IMR-90 (cell line): ENCODE measurements around the gene CCDC88C. TPM values are rescaled to one million over a fixed set of nuclear protein-coding genes. Genes with fewer than 3 reads are reported as not detected.

ENCODE experiments used
- ATAC-seq: fragments of 200-7000 bp; cut with Tn5 transposase; 2 replicates; pipeline ENCODE4 v1.9.1; 2020; ENCODE audit warnings: low read depth, mild to moderate bottlenecking, moderate library complexity
- BruUV-seq: library from RNA; stranded (reverse); fragments of 400-500 nt; replicated peaks from 2 replicates; lab custom pipeline; 2021; lab: Mats Ljungman, UMichigan
- CTCF ChIA-PET: fragments of 300-600 bp; formaldehyde crosslinking; extraction: SDS; loops from one replicate; lab custom pipeline; 2021; ENCODE audit warnings: antibody characterized with exemption; lab: Yijun Ruan, JAX
- POLR2A ChIA-PET: fragments of 300-600 bp; sonication (Branson Sonifier 250); formaldehyde crosslinking; loops from one replicate; lab custom pipeline; 2022; ENCODE audit warnings: antibody characterized with exemption; ENCODE audit not compliant: unreplicated experiment; lab: Charles Lee
- DNase-seq: peaks from one replicate; pipeline ENCODE4 v3.0.0; 2013
- H2AFZ ChIP-seq: replicated peaks from 2 replicates; pipeline ENCODE3; 2013; ENCODE audit warnings: low read length, mild to moderate bottlenecking; ENCODE audit not compliant: poor library complexity
- H2AK5ac ChIP-seq: 2 replicates; pipeline ENCODE4 v1.6.1; 2013; ENCODE audit warnings: low read depth, low read length, inconsistent platforms
- H2AK9ac ChIP-seq: replicated peaks from 2 replicates; pipeline ENCODE3; 2013; ENCODE audit warnings: mild to moderate bottlenecking, low read depth, low read length, moderate library complexity; ENCODE audit not compliant: poor library complexity
- H2BK120ac ChIP-seq: 2 replicates; pipeline ENCODE4 v1.6.1; 2013; ENCODE audit warnings: low read depth, low read length, inconsistent platforms
- H2BK15ac ChIP-seq: 3 replicates; pipeline ENCODE4 v1.6.1; 2013; ENCODE audit warnings: low read depth, low read length, inconsistent platforms
- H2BK20ac ChIP-seq: 2 replicates; pipeline ENCODE4 v1.6.1; 2013; ENCODE audit warnings: low read depth, mild to moderate bottlenecking, inconsistent platforms, low read length, moderate library complexity
- H2BK5ac ChIP-seq: 2 replicates; pipeline ENCODE4 v1.6.1; 2013; ENCODE audit warnings: mild to moderate bottlenecking, low read depth, low read length, inconsistent platforms; ENCODE audit not compliant: poor library complexity, severe bottlenecking
- H3K14ac ChIP-seq: replicated peaks from 2 replicates; pipeline ENCODE4 v1.6.1; 2013; ENCODE audit warnings: low read depth, low read length, inconsistent platforms
- H3K18ac ChIP-seq: 2 replicates; pipeline ENCODE4 v1.6.1; 2013; ENCODE audit warnings: low read depth, low read length, control low read depth
- H3K23ac ChIP-seq: 2 replicates; pipeline ENCODE4 v1.6.1; 2013; ENCODE audit warnings: low read depth, low read length, inconsistent platforms
- H3K27ac ChIP-seq: 2 replicates; pipeline ENCODE4 v1.5.1; 2013; ENCODE audit warnings: mild to moderate bottlenecking, control low read depth, low read length; ENCODE audit not compliant: insufficient read depth
- H3K27me3 ChIP-seq: 2 replicates; pipeline ENCODE4 v1.6.1; 2013; ENCODE audit warnings: low read length; ENCODE audit not compliant: control insufficient read depth, insufficient read depth
- H3K36me3 ChIP-seq: 2 replicates; pipeline ENCODE4 v1.6.1; 2013; ENCODE audit warnings: low read length, mixed read lengths; ENCODE audit not compliant: control insufficient read depth, insufficient read depth
- H3K4ac ChIP-seq: 2 replicates; pipeline ENCODE4 v1.6.1; 2013; ENCODE audit warnings: low read depth, low read length, inconsistent platforms
- H3K4me1 ChIP-seq: 2 replicates; pipeline ENCODE4 v1.6.1; 2013; ENCODE audit warnings: low read length, mixed read lengths; ENCODE audit not compliant: control insufficient read depth, insufficient read depth
- H3K4me2 ChIP-seq: 2 replicates; pipeline ENCODE4 v1.6.1; 2013; ENCODE audit warnings: low read depth, mild to moderate bottlenecking, control low read depth, low read length, moderate library complexity
- H3K4me3 ChIP-seq: 2 replicates; pipeline ENCODE4 v1.5.1; 2013; ENCODE audit warnings: low read depth, mild to moderate bottlenecking, control low read depth, low read length, moderate library complexity; ENCODE audit not compliant: insufficient read depth
- H3K56ac ChIP-seq: 2 replicates; pipeline ENCODE4 v1.6.1; 2013; ENCODE audit warnings: low read length, inconsistent platforms; ENCODE audit not compliant: insufficient read depth; ENCODE audit errors: extremely low read depth
- H3K79me1 ChIP-seq, 2 experiments: 2 replicates each; pipeline ENCODE4 v1.6.1; 2013; ENCODE audit warnings: low read length in 2 of 2, inconsistent platforms in 1 of 2, low read depth in 1 of 2
- H3K9ac ChIP-seq: 2 replicates; pipeline ENCODE4 v1.6.1; 2013; ENCODE audit warnings: low read depth, low read length, control low read depth
- H3K9me1 ChIP-seq: 2 replicates; pipeline ENCODE4 v1.6.1; 2013; ENCODE audit warnings: low read length, inconsistent platforms; ENCODE audit not compliant: insufficient read depth
- H3K9me3 ChIP-seq: 2 replicates; pipeline ENCODE4 v1.6.1; 2013; ENCODE audit warnings: low read length; ENCODE audit not compliant: control insufficient read depth, insufficient read depth
- H4K20me1 ChIP-seq: 2 replicates; pipeline ENCODE4 v1.6.1; 2013; ENCODE audit warnings: low read length, inconsistent platforms; ENCODE audit not compliant: insufficient read depth
- H4K5ac ChIP-seq: 2 replicates; pipeline ENCODE4 v1.6.1; 2013; ENCODE audit warnings: mild to moderate bottlenecking, low read depth, low read length, control low read depth
- H4K8ac ChIP-seq, 2 experiments: 2 replicates each; pipeline ENCODE4 v1.6.1; 2013; ENCODE audit warnings: low read depth in 2 of 2, low read length in 2 of 2, control low read depth in 1 of 2, inconsistent platforms in 1 of 2
- H4K91ac ChIP-seq: 2 replicates; pipeline ENCODE4 v1.6.1; 2013; ENCODE audit warnings: low read depth, low read length, inconsistent platforms; ENCODE audit not compliant: insufficient read depth
- BHLHE40 ChIP-seq: fragments of 150-350 bp; IDR thresholded peaks from 2 replicates; pipeline ENCODE4 v1.6.1; 2016; ENCODE audit warnings: mild to moderate bottlenecking, low read depth, low read length
- POLR2A ChIP-seq: IDR thresholded peaks from 2 replicates; pipeline ENCODE4 v1.6.1; 2012; ENCODE audit warnings: mild to moderate bottlenecking, low read depth, low read length
- RFX5 ChIP-seq: IDR thresholded peaks from 2 replicates; pipeline ENCODE4 v1.8.0; 2012; ENCODE audit warnings: low read depth, mild to moderate bottlenecking, low read length, moderate library complexity
- SMC3 ChIP-seq: fragments of 150-350 bp; IDR thresholded peaks from 2 replicates; pipeline ENCODE4 v1.6.1; 2016; ENCODE audit warnings: low read depth, mild to moderate bottlenecking, antibody characterized with exemption, low read length, moderate library complexity
- WGBS, 2 experiments: methylation state at CpG; one replicate each; pipeline versions ENCODE4 v1.1.5 to v1.1.7; 2013; ENCODE audit warnings: missing lambda C conversion rate in 2 of 2; ENCODE audit not compliant: insufficient read length in 1 of 2; ENCODE audit errors: extremely low coverage in 2 of 2; 5-methylcytosine and 5-hydroxymethylcytosine counted together
- dilution Hi-C: fragments of 300-500 bp; cut with HindIII; formaldehyde crosslinking; loops from one replicate; pipeline ENCODE4 v1.14.3; 2018; ENCODE audit warnings: low sequenced_read_pairs; ENCODE audit not compliant: unreplicated experiment
- in situ Hi-C: fragments of 300-500 bp; cut with MboI; formaldehyde crosslinking; loops from 3 replicates; pipeline ENCODE4 v1.14.3; 2019; ENCODE audit warnings: low sequenced_read_pairs, inconsistent platforms, mixed read lengths
- intact Hi-C: fragments of 100-400 bp; cut with micrococcal nuclease; formaldehyde crosslinking; loops from 2 replicates; pipeline ENCODE4 v1.10.0; 2022
- polyA plus RNA-seq, 3 experiments: library from polyadenylated mRNA; depleted of rRNA; stranded (reverse); fragments of >200 nt; gene quantifications; 2 replicates each; pipeline ENCODE4 v1.2.3, GENCODE V29; 2012; ENCODE audit warnings: low replicate concordance in 1 of 3
- total RNA-seq: library from RNA; depleted of rRNA; stranded (reverse); fragments of >200 nt; gene quantifications from 2 replicates; pipeline ENCODE4 v1.2.3, GENCODE V29; 2012
- TF ChIP-seq, protein P1 (sequence below): fragments of 150-350 bp; IDR thresholded peaks from 2 replicates; pipeline ENCODE4 v1.6.1; 2017; ENCODE audit warnings: mild to moderate bottlenecking, antibody characterized with exemption, low read length, low read depth

CCDC88C gene
- total and polyA plus RNA-seq, 2 of the 4 experiments (the other 2 are of a cell fraction), result 0.17 to 0.18 TPM

DNA sequence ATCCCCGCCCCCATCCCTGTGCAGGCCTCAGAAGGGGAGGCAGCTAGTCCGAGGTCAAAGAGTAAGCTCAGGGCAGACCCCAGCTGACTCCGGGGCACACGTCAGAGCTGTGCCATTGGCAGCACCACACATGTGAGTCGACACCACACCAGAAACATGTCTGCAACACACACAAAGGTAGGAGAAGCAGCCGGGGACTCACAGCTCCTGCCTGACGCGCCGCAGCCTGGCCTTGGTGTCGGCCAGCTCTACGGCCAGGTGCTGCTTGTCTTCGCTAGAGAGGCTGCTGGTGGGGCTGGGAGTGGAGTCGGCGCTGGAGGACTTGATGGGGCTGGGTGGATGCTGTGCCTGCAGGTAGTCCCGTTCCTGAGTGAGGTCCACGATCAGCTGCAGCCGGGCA lies 78.5 kb downstream of the CCDC88C start:
- no peak overlapping the region for H3K18ac ChIP-seq
- no peak overlapping the region for H2BK5ac ChIP-seq
- WGBS, 2 experiments, result 79% methylated on average over 8 of the region's 17 CpGs; no CpG with 5 or more reads in 1 of the 2 experiments
- H3K4me2 ChIP-seq, result no peak overlapping the region
- no peak overlapping the region for H4K91ac ChIP-seq
- no peaks in the 10 kb centered on the region for H3K9me1 ChIP-seq
- H2BK120ac ChIP-seq, result no peak overlapping the region
- H2BK20ac ChIP-seq, result no peak overlapping the region
- H4K8ac ChIP-seq, result no peak overlapping the region
- DNase-seq (no peak), ATAC-seq (no peak)
- H4K5ac ChIP-seq, result no peak overlapping the region
- in situ Hi-C loops (no loop called here), intact Hi-C loops (no loop called here), dilution Hi-C loops (no loop called here)
- no peak overlapping the region for H2AK9ac ChIP-seq
- H2BK15ac ChIP-seq, result no peak overlapping the region
- H3K27me3 ChIP-seq, result peaks cover 6% of the 10 kb centered on the region
- TF ChIP-seq SMC3 (no peak), POLR2A (no peak), RFX5 (no peak), BHLHE40 (no peak)
- TF ChIP-seq, protein P1, sequence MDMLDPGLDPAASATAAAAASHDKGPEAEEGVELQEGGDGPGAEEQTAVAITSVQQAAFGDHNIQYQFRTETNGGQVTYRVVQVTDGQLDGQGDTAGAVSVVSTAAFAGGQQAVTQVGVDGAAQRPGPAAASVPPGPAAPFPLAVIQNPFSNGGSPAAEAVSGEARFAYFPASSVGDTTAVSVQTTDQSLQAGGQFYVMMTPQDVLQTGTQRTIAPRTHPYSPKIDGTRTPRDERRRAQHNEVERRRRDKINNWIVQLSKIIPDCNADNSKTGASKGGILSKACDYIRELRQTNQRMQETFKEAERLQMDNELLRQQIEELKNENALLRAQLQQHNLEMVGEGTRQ, result no peak
- H3K4me1 ChIP-seq, result no peaks in the 10 kb centered on the region
- no peaks in the 10 kb centered on the region for H3K9me3 ChIP-seq
- no peak overlapping the region for H3K9ac ChIP-seq
- H4K20me1 ChIP-seq, result no peaks in the 10 kb centered on the region
- no peak overlapping the region for H3K4ac ChIP-seq
- ChIA-PET POLR2A (no interaction called here), CTCF (no interaction called here)
- H3K79me1 ChIP-seq, result no peaks in the 10 kb centered on the region
- H2AFZ ChIP-seq, result no peak overlapping the region
- H3K56ac ChIP-seq, result no peak overlapping the region
- no TSS peak for BruUV-seq
- no peak overlapping the region for H3K23ac ChIP-seq
- no peak overlapping the region for H3K14ac ChIP-seq
- H3K36me3 ChIP-seq, result no peaks in the 10 kb centered on the region
- H3K27ac ChIP-seq, result no peak overlapping the region
- no peak overlapping the region for H3K4me3 ChIP-seq
- no peak overlapping the region for H2AK5ac ChIP-seq
